Amniotic stem cell (primary cell): ENCODE results near the gene LCE6A.

Source experiments
- DNase-seq: peaks from one replicate; lab custom pipeline; 2025; lab: John Stamatoyannopoulos, UW

LCE6A gene

DNA sequence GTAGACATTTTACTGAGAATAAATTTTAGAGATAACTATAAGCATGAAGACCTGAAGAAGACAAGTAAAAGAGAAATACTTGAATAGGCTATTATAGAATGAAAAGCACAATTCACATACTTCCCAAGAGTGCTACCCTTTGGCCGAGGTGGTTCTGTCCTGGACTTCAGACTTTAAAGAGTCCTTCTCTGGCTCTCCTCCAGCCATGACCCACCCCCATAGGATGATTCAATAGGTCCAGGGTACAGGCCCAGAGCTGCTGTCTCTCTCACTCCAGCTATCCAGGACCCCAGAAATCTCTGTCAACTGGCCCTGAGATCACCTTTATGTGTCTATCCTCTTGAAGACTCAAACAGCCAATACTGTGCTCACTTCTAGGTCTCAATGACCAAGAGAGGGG is 34.2 kb downstream of the LCE6A start:
- DNase-seq = no peak

DNA sequence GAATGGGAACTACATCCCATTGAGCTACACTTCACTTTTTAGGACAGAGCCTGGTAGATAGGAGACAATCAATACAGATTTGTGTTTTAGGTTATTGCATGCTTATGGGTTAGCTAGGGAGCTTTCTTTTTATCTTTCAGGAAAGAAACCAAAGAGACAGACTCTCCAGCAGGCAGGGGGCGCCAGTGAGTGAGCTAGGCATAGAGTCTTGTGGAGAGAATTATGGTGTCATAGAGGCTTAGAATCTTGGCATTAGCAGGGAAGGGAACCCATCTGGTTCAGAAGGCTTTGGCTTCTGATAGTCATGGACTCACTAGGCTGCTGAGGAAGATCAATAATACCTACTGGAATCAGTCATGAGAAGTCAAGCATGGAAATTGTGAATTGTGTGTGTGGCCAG is 35.4 kb downstream of the LCE6A start, which contains the start of gene SMCP:
Gene SMCP (plus strand): TSS at position 281 of the 400 bp plus-strand sequence. CDS start 6,101 bp downstream, outside the sequence.
- no peak for DNase-seq

DNA sequence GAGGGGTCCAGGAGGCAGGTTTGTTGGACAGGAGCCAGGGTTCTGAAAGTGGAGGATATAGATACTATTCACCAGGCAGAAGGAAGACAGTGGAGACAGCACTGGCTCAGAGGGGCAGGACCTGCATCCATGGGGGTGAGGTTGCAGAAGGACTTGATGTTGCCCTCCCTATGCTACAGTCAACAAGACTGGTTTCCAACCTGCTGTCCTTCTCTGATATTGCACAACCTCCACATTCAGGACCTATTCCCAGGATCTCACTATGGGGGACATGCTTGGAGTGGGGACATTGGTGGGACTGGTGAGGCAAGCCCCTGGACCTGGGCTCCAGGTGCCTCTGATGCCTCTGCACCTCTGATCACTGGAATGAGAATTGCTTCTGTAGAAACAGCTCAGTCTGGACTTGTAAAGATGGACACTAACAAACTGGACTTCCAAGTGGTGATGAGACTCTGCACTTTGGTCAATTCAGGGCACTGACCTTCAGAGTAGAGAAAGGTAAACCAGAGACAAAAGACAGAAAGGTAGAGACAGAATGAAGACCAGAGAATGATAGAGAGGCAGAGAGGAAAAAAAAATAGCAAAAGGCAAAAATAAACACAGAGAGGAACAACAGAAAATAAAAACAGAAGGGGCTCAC is 37.0 kb downstream of the LCE6A start:
- DNase-seq = no peak

DNA sequence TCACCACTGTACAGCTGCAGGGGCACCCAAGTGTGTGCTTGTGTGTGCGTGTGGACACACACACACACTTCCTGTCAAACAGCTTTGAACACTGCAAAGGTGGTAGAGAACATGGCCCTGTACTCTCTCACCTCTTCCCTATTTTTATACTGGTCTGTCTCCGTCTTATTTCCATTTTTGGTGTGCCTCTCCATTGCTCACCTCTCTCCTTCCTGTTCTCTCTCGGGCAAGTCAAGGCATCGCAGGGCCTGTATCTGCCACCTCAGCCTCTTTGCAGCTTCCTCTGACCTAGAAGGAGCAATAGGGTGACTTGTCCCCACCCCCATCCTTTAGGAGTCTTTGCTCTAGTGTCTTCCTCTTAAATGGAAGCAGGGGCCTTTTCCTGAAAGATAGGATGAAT is 37.7 kb downstream of the LCE6A start:
- no peak for DNase-seq

DNA sequence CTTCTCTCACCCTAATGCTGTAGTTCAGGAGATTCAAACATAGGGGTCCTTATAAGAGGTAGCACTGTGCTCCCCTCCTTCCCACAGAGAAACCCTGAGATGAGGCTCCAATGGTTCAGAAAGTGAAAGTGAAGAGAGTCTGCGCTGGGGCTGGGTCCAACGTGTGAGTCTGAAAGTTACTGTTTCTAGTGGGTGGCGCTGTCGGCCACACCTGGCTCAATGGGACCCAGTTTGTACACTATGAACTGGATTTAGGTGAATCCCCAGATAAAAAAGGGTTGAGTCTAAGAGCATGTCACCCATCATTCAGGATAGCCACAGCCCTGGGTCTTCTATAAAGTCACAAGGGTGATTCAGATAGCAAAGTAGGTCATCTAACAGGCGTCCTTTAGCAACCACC is 38.3 kb downstream of the LCE6A start:
- no peak for DNase-seq

DNA sequence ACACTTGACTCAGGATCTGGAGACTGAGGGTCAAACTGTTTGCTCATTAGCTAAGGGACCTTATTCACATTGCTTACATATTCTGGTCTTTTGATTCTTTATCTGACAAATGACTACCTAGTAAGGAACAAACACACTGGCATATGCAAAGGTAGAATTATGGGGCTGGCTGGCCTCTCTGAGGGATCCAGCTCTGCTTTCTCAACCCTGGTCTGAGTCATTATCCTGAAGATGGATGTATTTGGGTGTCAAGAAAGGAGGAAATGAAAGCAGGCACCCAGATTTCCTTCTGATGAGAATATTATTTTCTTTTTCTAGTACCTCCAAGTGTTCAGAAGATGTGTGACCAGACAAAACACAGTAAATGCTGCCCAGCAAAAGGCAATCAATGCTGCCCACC is 41.4 kb downstream of the LCE6A start:
- no peak for DNase-seq

DNA sequence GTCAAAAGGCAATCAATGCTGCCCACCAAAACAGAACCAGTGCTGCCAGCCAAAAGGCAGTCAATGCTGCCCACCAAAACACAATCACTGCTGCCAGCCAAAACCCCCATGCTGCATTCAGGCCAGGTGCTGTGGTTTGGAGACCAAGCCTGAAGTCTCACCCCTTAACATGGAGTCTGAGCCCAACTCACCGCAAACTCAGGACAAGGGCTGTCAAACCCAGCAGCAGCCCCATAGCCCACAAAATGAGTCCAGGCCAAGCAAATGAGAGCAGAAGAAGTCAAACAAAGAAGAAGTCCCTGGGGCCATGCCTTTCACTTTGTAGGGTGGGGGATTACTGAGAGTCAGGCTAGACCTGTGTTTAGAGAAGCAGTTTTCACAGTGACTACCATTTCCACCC is 41.9 kb downstream of the LCE6A start:
- DNase-seq = no peak

DNA sequence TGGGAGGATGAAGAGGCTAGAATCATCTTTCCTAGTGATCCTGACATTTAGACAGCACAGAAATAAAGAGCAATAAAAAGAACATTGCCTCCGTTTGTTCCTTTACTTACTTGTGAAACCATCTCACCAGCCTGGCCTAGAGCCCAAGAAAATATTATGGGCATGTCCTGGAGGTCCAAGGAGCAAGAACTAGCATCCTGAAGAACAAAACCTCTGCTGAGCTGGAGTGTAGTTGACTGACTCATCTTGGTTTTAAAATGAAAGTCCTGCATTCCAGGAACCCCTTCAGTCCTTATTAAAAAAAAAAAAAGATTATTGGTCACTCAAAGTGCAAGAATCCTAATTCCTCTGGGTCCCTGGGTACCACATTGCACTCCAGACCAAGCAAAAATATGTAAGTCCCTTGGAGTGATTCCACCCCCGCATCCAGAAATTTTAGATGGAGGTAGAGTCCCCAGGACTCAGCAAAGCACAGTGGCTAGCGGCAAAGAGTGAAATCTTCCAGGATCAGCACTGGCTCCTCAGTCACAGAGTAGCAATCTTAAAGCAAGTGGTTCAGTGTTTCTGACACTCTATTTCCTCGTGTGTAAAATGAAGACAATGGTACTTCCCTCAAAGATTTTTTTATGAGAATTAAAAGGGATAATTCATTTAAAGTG is 42.4 kb downstream of the LCE6A start:
- DNase-seq = no peak

DNA sequence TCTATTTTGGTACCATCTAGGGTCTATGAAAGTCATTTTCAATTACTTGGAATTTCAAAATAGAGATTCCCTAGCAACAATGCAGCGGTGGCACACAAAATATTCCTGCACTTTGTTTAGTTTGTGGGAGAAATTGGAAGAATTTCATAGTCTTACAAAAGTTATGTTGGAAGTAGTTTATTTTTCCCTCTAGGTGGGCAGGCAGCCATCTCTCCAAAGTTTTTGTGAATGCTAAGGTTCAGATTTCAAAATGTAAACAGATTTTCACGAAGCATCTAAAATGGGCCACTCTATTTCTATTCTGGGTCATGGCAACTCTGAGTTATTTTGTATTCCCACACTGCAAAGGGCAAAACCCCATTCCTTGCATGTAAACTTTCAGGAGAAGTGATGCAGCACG is 43.4 kb downstream of the LCE6A start:
- DNase-seq = no peak

DNA sequence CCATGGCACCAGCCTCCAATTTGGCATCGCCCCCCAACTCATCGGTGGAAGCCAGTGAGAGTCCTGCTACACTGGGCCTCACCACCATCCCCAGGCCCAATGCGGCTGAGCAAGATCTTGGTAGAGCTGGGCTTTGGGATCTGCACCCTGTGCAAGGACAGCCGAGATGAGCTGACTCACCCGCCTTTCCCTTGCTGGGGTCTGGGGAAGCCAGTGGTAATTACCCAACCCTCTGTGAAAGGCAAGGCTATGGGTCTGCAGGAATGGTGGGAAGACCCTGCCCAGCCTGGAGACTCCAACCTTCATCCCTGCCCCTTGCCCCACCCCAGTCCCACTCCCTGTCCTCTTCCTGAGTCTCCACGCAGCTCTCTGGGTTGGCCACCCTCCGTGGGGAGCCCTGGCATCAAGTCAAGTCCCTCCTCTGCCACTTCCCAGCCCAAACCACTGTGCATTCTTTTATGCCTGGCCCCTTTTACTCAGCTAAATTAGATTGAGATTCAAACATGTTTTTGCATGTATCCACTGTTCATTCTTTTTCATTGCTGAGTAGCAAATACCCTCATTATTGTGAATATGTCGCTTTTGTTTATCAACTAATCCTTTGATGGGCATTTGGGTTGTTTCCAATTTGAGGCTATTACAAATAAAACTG is 44.2 kb downstream of the LCE6A start:
- no peak for DNase-seq

DNA sequence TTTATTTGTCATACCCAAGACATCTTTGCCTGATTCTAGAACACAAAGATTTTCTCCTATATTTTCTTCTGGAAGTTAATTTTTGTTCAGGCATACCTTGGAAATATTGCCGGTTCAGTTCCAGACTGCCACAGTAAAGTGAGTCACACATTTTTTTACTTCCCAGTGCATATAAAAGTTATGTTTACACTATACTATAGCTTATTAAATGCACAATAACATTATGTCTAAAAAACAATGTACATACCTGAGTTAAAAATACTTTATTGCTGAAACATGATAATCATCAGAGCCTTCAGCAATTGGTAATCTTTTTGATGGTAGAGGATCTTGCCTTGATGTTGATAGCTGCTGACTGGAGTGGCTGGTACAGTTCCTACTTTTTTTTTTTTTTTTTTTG is 45.5 kb downstream of the LCE6A start:
- DNase-seq = no peak
